ENCODE measurements around the gene C4BPA. TPM values are rescaled to one million over a fixed set of nuclear protein-coding genes. Genes with fewer than 3 reads are reported as not detected.

C4BPA gene
- total RNA-seq, 1 donor from 2014 or later: not detected

GRCh38 chr1:207102146-207102545 is 1.9 kb upstream of the C4BPA start:
- no peak for DNase-seq
- no peak for ATAC-seq
- intact Hi-C loops (cut with micrococcal nuclease): no loop called here

GRCh38 chr1:207102659-207103058 is 1.4 kb upstream of the C4BPA start:
- ATAC-seq (no peak), DNase-seq (no peak)
- intact Hi-C loops (cut with micrococcal nuclease): no loop called here

- DNase-seq (no peak), ATAC-seq (no peak)
- intact Hi-C loops (cut with micrococcal nuclease): no loop called here
Measured at GRCh38 chr1:207109004-207109403, 5.0 kb downstream of the C4BPA start.

GRCh38 chr1:207112616-207113296 is 8.7 kb downstream of the C4BPA start:
- ATAC-seq: no peak
- intact Hi-C loops (cut with micrococcal nuclease): no loop called here
- no peak for DNase-seq

GRCh38 chr1:207115269-207115668 is 11.2 kb downstream of the C4BPA start:
- DNase-seq (no peak), ATAC-seq (no peak)
- intact Hi-C loops (cut with micrococcal nuclease): no loop called here

GRCh38 chr1:207124389-207124788 is 20.4 kb downstream of the C4BPA start:
- ATAC-seq: no peak
- DNase-seq: no peak
- intact Hi-C loops (cut with micrococcal nuclease): no loop called here

GRCh38 chr1:207128336-207128921 is 24.4 kb downstream of the C4BPA start:
- ATAC-seq (no peak), DNase-seq (no peak)
- intact Hi-C loops (cut with micrococcal nuclease): no loop called here

- intact Hi-C loops (cut with micrococcal nuclease): no loop called here
- no peak for DNase-seq
- ATAC-seq: no peak
Measured at GRCh38 chr1:207129053-207129452, 25.0 kb downstream of the C4BPA start.

GRCh38 chr1:207130252-207131036 is 26.4 kb downstream of the C4BPA start:
- no peak for DNase-seq
- intact Hi-C loops (cut with micrococcal nuclease): no loop called here
- ATAC-seq: no peak

GRCh38 chr1:207131163-207131562 is 27.1 kb downstream of the C4BPA start:
- no peak for ATAC-seq
- DNase-seq: no peak
- intact Hi-C loops (cut with micrococcal nuclease): no loop called here

GRCh38 chr1:207134581-207134980 is 30.5 kb downstream of the C4BPA start:
- no peak for ATAC-seq
- intact Hi-C loops (cut with micrococcal nuclease): no loop called here
- DNase-seq: no peak

GRCh38 chr1:207139616-207140015 is 35.6 kb downstream of the C4BPA start:
- intact Hi-C loops (cut with micrococcal nuclease): no loop called here
- no peak for DNase-seq
- no peak for ATAC-seq

GRCh38 chr1:207140536-207140935 is 36.5 kb downstream of the C4BPA start:
- no peak for DNase-seq
- intact Hi-C loops (cut with micrococcal nuclease): no loop called here
- ATAC-seq: no peak

- ATAC-seq: no peak
- no peak for DNase-seq
- intact Hi-C loops (cut with micrococcal nuclease): no loop called here
Measured at GRCh38 chr1:207145401-207146058, 41.5 kb downstream of the C4BPA start.

GRCh38 chr1:207151920-207152319 is 47.9 kb downstream of the C4BPA start:
- DNase-seq (no peak), ATAC-seq (no peak)
- intact Hi-C loops (cut with micrococcal nuclease): no loop called here

- intact Hi-C loops (cut with micrococcal nuclease): no loop called here
- DNase-seq (no peak), ATAC-seq (no peak)
Measured at GRCh38 chr1:207152792-207153468, 48.9 kb downstream of the C4BPA start.

- intact Hi-C loops (cut with micrococcal nuclease): no loop called here
- DNase-seq (no peak), ATAC-seq (no peak)
Measured at GRCh38 chr1:207155028-207155427, 51.0 kb downstream of the C4BPA start.

GRCh38 chr1:207156095-207156494 is 52.1 kb downstream of the C4BPA start:
- intact Hi-C loops (cut with micrococcal nuclease): no loop called here
- DNase-seq (no peak), ATAC-seq (peak; percentile 47)

- no peak for DNase-seq
- intact Hi-C loops (cut with micrococcal nuclease): no loop called here
- no peak for ATAC-seq
Measured at GRCh38 chr1:207156826-207157225, 52.8 kb downstream of the C4BPA start.

- DNase-seq: no peak
- ATAC-seq: no peak
- intact Hi-C loops (cut with micrococcal nuclease): no loop called here
Measured at GRCh38 chr1:207164086-207164485, 60.1 kb downstream of the C4BPA start.
